ENCODE results near the gene TNFRSF1A. TPM values are rescaled to one million over a fixed set of nuclear protein-coding genes. Genes with fewer than 3 reads are reported as not detected.

The TNFRSF1A gene
- total RNA-seq, 4 donors from 2014 or later = 196 to 437 (median 306) TPM

GRCh38 chr12:6306151-6306550 is 35.7 kb downstream of the TNFRSF1A start:
- no peaks in the 10 kb centered on the region for H3K36me3 ChIP-seq
- DNase-seq (ENCODE audit: low spot score in 2 of 2) = no peak
- peaks cover 0 to 15% of the 10 kb centered on the region in 2 donors for H3K27me3 ChIP-seq
- peaks cover 0 to 17% (median 9%) of the 10 kb centered on the region in 4 donors for H3K4me1 ChIP-seq
- 79 to 81% methylated on average over 6 of the region's 6 CpGs for WGBS, 2 donors
- H3K4me3 ChIP-seq = no peak overlapping the region
- no peak overlapping the region for H3K27ac ChIP-seq
- H3K9me3 ChIP-seq = no peaks in the 10 kb centered on the region
- TF ChIP-seq POLR2A (IDR thresholded peaks at IDR 0.05) (no peak), EP300 (IDR thresholded peaks at IDR 0.05) (no peak)
- TF ChIP-seq, protein P1, sequence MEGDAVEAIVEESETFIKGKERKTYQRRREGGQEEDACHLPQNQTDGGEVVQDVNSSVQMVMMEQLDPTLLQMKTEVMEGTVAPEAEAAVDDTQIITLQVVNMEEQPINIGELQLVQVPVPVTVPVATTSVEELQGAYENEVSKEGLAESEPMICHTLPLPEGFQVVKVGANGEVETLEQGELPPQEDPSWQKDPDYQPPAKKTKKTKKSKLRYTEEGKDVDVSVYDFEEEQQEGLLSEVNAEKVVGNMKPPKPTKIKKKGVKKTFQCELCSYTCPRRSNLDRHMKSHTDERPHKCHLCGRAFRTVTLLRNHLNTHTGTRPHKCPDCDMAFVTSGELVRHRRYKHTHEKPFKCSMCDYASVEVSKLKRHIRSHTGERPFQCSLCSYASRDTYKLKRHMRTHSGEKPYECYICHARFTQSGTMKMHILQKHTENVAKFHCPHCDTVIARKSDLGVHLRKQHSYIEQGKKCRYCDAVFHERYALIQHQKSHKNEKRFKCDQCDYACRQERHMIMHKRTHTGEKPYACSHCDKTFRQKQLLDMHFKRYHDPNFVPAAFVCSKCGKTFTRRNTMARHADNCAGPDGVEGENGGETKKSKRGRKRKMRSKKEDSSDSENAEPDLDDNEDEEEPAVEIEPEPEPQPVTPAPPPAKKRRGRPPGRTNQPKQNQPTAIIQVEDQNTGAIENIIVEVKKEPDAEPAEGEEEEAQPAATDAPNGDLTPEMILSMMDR (IDR thresholded peaks at IDR 0.05) = no peak

GRCh38 chr12:6303071-6303470 is 38.8 kb downstream of the TNFRSF1A start:
- no peak for TF ChIP-seq POLR2A (IDR thresholded peaks at IDR 0.05)
- TF ChIP-seq, protein P1 (IDR thresholded peaks at IDR 0.05) = no peak
- no peak for TF ChIP-seq EP300 (IDR thresholded peaks at IDR 0.05)
- Histone ChIP-seq H3K4me1 (peaks cover 0 to 2% (median 0%) of the 10 kb centered on the region in 4 donors), H3K9me3 (no peaks in the 10 kb centered on the region), H3K27ac (no peak overlapping the region), H3K27me3 (no peaks in the 10 kb centered on the region), H3K4me3 (no peak overlapping the region), H3K36me3 (no peaks in the 10 kb centered on the region)
- WGBS, 2 donors = 86 to 87% methylated on average over 5 of the region's 5 CpGs
- DNase-seq (ENCODE audit: low spot score in 2 of 2) = no peak

GRCh38 chr12:6302621-6303020 is 39.3 kb downstream of the TNFRSF1A start:
- Histone ChIP-seq H3K36me3 (no peaks in the 10 kb centered on the region), H3K4me3 (no peak overlapping the region), H3K27me3 (no peaks in the 10 kb centered on the region), H3K9me3 (no peaks in the 10 kb centered on the region), H3K4me1 (no peaks in the 10 kb centered on the region), H3K27ac (no peak overlapping the region)
- no peak for DNase-seq (ENCODE audit: low spot score in 2 of 2)
- no peak for TF ChIP-seq POLR2A (IDR thresholded peaks at IDR 0.05)
- TF ChIP-seq, protein P1 (IDR thresholded peaks at IDR 0.05) = no peak
- TF ChIP-seq EP300 (IDR thresholded peaks at IDR 0.05) = no peak
- WGBS, 2 donors = 83 to 84% methylated on average over 3 of the region's 3 CpGs

DNA sequence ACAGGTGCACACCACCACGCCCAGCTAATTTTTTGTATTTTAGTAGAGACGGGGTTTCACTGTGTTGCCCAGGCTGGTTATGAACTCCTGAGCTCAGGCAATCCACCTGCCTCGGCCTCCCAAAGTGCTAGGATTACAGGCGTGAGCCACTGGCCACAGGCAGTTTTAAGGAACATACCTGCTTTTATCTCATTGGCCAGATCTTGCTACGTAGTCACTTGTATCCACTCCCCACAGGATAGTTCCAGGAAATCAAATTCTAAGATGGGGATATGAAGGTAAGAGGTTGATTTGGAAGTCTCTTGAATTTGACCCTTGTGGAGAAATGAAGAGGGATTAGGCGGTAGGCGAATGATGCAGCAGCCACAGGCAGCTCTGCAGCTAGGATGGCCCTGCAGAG is 40.2 kb downstream of the TNFRSF1A start:
- Histone ChIP-seq H3K36me3 (no peaks in the 10 kb centered on the region), H3K4me1 (no peaks in the 10 kb centered on the region), H3K27me3 (no peaks in the 10 kb centered on the region), H3K4me3 (no peak overlapping the region), H3K9me3 (no peaks in the 10 kb centered on the region), H3K27ac (no peak overlapping the region)
- TF ChIP-seq POLR2A (IDR thresholded peaks at IDR 0.05) (no peak), EP300 (IDR thresholded peaks at IDR 0.05) (no peak)
- TF ChIP-seq, protein P1 (IDR thresholded peaks at IDR 0.05) = no peak
- DNase-seq (ENCODE audit: low spot score in 2 of 2) = no peak
- whole genome bisulfite sequencing, 2 donors = 92% methylated on average over 7 of the region's 7 CpGs

GRCh38 chr12:6297170-6297569 is 44.7 kb downstream of the TNFRSF1A start:
- WGBS, 2 donors = 92 to 93% methylated on average over 10 of the region's 10 CpGs
- Histone ChIP-seq H3K27me3 (no peaks in the 10 kb centered on the region), H3K4me1 (peaks cover 0 to 12% (median 0%) of the 10 kb centered on the region in 4 donors), H3K27ac (no peak overlapping the region), H3K4me3 (no peak overlapping the region), H3K9me3 (no peaks in the 10 kb centered on the region), H3K36me3 (no peaks in the 10 kb centered on the region)
- no peak for TF ChIP-seq POLR2A (IDR thresholded peaks at IDR 0.05)
- TF ChIP-seq, protein P1 (IDR thresholded peaks at IDR 0.05) = no peak
- TF ChIP-seq EP300 (IDR thresholded peaks at IDR 0.05) = no peak
- no peak for DNase-seq (ENCODE audit: low spot score in 2 of 2)

All from tibial nerve (tissue), 4 donors.